Body of pancreas (tissue), 4 donors: ENCODE data around the gene MRPS7. TPM values are rescaled to one million over a fixed set of nuclear protein-coding genes. Genes with fewer than 3 reads are reported as not detected.

Experiments
- ATAC-seq: fragments of 150-250 bp; one replicate; pipeline ENCODE4 v1.9.1; 2016
- DNase-seq, 4 donors: peaks; one replicate each; pipeline ENCODE4 v3.0.0-alpha.2; 2019
- H3K27ac ChIP-seq, 4 donors: fragments of 200-600 bp; sonication (generic); 1 replicate in 3 of 4; 2 replicates in 1 of 4; pipeline versions ENCODE4 v1.5.1 to v1.6.1; 2016 to 2019; ENCODE audit warnings: mild to moderate bottlenecking in 1 of 4, mixed read lengths in 1 of 4, moderate library complexity in 1 of 4
- H3K27me3 ChIP-seq, 2 donors: fragments of 200-600 bp; sonication (generic); one replicate each; pipeline ENCODE4 v1.6.0; 2016; ENCODE audit warnings: mild to moderate bottlenecking in 1 of 2
- H3K36me3 ChIP-seq, 2 donors: fragments of 200-600 bp; sonication (generic); replicated peaks in 1 of 2; 2 replicates each; pipeline ENCODE4 v1.5.1; 2016; ENCODE audit warnings: low read depth in 2 of 2; ENCODE audit not compliant: insufficient read depth in 1 of 2
- H3K4me1 ChIP-seq: fragments of 200-600 bp; sonication (generic); one replicate; pipeline ENCODE4 v1.6.0; 2016
- H3K4me3 ChIP-seq, 2 donors: fragments of 200-600 bp; sonication (generic); 1 replicate in 1 of 2; 2 replicates in 1 of 2; pipeline ENCODE4 v1.5.1; 2016 to 2019
- H3K9me3 ChIP-seq, 3 donors: fragments of 200-600 bp; sonication (generic); 1 replicate in 2 of 3; 2 replicates in 1 of 3; pipeline ENCODE4 v1.5.1; 2016
- POLR2A ChIP-seq, 3 donors: fragments of 450-650 bp; IDR thresholded peaks; one replicate each; pipeline ENCODE4 v1.6.1; 2016; ENCODE audit warnings: antibody characterized with exemption in 3 of 3, mild to moderate bottlenecking in 2 of 3
- WGBS, 2 donors: methylation state at CpG; one replicate each; pipeline ENCODE4 v1.1.5; 2017; 5-methylcytosine and 5-hydroxymethylcytosine counted together
- intact Hi-C: fragments of 100-400 bp; cut with DNase I; formaldehyde crosslinking; loops from one replicate; pipeline ENCODE4 v1.15.1; 2023
- total RNA-seq, 2 donors: library from RNA; depleted of rRNA; stranded (reverse); fragments of >200 nt; gene quantifications; one replicate each; pipeline ENCODE4 v1.1.0, GENCODE V29; 2016
- TF ChIP-seq, protein P1 (sequence below), 7 experiments: fragments of 450-650 bp in 4 of 7; fragments of 200-600 bp in 3 of 7; sonication (generic) in 3 of 7; IDR thresholded peaks; one replicate each; pipeline ENCODE4 v1.5.1; 2016 to 2019; ENCODE audit warnings: antibody characterized with exemption in 7 of 7

Gene MRPS7
- total RNA-seq, 2 donors from 2014 or later = 13.7 to 25.4 TPM

DNA sequence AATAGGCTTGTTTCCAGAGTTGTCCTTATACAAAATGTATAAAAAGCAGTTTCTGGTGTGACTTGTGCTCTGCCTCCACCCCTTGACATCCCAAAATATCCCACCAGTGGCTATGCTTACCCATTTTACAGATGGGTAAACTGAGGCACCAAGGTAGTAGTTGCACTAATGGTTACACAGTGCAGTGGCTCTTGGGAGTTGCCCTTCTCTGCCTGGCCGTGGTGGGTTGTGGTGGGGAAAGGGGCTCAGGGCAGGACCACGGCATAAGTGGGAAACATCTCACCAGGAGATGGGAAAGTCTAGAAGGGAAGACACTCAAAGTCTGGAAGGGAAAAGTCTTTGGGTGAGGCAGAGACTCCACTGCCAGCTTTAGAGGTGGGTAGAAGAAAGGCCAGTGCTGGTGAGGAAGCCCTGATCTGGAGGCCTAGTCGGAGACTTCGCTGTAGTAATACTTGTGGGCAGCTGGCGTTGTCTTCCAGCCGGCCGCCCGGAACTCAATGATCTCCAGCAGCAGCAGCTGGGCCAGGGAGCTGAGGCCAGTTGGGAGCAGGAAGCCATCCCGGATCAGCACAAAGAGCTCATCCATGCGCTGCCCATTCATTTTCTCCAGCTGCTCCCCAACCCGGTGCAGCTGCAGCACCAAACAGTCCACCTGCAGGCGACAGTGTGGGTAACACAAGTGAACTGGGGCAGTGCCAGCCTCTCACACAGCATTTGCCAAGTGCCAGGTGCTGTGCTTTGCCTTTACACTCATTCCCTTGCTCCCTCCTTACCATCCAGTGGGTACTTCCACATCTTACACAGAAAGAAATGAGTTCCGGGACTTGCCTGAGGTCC is 4.9 kb downstream of the MRPS7 start:
- Histone ChIP-seq H3K9me3 (no peaks in the 10 kb centered on the region), H3K4me1 (peaks cover 16% of the 10 kb centered on the region), H3K36me3 (no peaks in the 10 kb centered on the region), H3K27ac (no peak overlapping the region), H3K27me3 (no peaks in the 10 kb centered on the region), H3K4me3 (no peak overlapping the region)
- no peak for ATAC-seq
- intact Hi-C loops = no loop called here
- WGBS, 2 donors = 83 to 86% methylated on average over 10 to 13 of the region's 13 CpGs
- TF ChIP-seq, protein P1, sequence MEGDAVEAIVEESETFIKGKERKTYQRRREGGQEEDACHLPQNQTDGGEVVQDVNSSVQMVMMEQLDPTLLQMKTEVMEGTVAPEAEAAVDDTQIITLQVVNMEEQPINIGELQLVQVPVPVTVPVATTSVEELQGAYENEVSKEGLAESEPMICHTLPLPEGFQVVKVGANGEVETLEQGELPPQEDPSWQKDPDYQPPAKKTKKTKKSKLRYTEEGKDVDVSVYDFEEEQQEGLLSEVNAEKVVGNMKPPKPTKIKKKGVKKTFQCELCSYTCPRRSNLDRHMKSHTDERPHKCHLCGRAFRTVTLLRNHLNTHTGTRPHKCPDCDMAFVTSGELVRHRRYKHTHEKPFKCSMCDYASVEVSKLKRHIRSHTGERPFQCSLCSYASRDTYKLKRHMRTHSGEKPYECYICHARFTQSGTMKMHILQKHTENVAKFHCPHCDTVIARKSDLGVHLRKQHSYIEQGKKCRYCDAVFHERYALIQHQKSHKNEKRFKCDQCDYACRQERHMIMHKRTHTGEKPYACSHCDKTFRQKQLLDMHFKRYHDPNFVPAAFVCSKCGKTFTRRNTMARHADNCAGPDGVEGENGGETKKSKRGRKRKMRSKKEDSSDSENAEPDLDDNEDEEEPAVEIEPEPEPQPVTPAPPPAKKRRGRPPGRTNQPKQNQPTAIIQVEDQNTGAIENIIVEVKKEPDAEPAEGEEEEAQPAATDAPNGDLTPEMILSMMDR (IDR thresholded peaks at IDR 0.05) = no peak
- TF ChIP-seq POLR2A (IDR thresholded peaks at IDR 0.05) = no peak
- no peak for DNase-seq

DNA sequence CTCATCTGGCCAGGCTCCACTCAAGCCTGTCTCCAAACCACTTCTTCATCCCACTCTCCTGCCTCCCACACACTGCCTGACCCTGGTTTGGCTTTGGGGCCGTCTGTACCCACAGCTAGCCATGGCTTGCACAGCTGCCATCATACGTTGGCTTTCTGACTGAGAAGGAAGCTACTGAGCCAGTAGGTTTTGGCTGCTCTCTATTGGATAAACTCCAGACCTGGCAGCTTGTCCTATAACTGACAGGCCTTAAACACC is 5.4 kb downstream of the MRPS7 start:
- H3K27ac ChIP-seq = no peak overlapping the region
- no peaks in the 10 kb centered on the region for H3K36me3 ChIP-seq
- no peak for ATAC-seq

DNA sequence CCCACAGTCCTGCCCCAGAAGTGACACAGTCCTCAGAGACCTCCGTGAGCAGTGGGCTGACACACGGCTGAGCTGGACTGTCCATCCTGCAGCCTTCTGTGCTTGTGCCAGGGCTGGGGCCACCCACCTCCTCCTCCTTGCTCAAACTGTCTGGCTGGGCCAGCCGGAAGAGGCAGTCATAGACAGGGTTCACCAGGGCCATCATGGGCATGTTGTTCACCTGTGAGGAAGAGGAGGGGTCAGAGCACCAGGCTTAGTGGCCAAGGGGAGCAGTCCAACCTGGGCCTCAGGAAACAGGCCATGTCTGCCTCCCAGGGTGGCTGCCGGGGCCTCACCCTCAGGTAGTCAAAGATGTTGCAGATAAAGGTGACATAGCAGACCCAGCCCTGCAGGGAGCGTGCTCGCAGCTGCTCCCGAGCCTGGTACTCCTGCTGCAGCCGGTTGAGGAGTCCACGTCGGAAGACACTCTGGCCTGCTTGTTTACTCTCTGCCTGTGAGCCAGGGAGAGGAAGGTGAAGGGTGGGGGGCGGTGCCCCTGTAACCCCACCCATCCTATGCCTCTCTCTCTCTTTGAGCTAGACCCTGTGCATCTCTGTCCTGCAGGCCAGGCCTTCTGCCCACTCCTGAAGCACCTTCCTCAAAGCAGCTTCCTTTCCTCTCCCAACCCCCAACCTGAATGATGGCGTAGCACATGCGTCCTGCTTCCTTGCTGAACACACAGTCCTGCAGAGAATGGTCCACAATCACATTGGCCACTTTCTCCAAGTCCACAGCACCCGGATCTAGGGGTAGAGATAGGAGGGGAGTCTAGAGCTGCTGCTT is 5.9 kb downstream of the MRPS7 start:
- TF ChIP-seq POLR2A (IDR thresholded peaks at IDR 0.05) = no peak
- TF ChIP-seq, protein P1 (IDR thresholded peaks at IDR 0.05) = no peak
- H3K4me3 ChIP-seq = no peak overlapping the region
- H3K36me3 ChIP-seq = no peaks in the 10 kb centered on the region
- DNase-seq (no peak), ATAC-seq (no peak)
- peaks cover 22% of the 10 kb centered on the region for H3K4me1 ChIP-seq
- H3K9me3 ChIP-seq = no peaks in the 10 kb centered on the region
- intact Hi-C loops = no loop called here
- no peaks in the 10 kb centered on the region for H3K27me3 ChIP-seq
- H3K27ac ChIP-seq = no peak overlapping the region
- WGBS, 2 donors = 60 to 64% methylated on average over 13 to 14 of the region's 14 CpGs

More for the DNA sequence above, 5.4 kb downstream of the MRPS7 start:
- peaks cover 21% of the 10 kb centered on the region for H3K4me1 ChIP-seq
- DNase-seq = peak in 1 of 4 donors; percentile 40
- no peaks in the 10 kb centered on the region for H3K9me3 ChIP-seq
- 45 to 47% methylated on average over 2 of the region's 2 CpGs for WGBS, 2 donors
- no peak overlapping the region for H3K4me3 ChIP-seq
- intact Hi-C loops = no loop called here
- TF ChIP-seq POLR2A (IDR thresholded peaks at IDR 0.05) = peak in 1 of 3 donors; percentile 8
- TF ChIP-seq, protein P1 (IDR thresholded peaks at IDR 0.05) = no peak
- no peaks in the 10 kb centered on the region for H3K27me3 ChIP-seq

DNA sequence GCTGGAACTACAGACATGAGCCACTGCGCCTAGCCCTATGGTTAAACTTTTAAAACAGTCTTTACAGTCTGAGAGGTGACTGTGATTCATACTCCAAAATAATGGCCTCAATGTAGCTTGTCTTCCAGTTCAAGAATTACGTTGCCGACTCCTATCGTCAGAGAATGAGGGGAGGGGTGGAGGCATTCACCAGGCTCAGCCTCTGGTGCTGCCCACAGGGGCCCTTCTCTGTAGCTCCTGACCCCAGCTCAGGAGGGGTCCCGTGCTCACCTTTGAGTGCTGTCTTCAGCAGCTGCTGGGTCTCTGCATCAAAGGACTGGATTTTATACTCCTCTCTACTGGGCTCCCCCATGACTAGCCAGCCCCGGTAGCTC is 8.2 kb downstream of the MRPS7 start:
- Histone ChIP-seq H3K4me1 (peaks cover 26% of the 10 kb centered on the region), H3K9me3 (no peaks in the 10 kb centered on the region), H3K27me3 (no peaks in the 10 kb centered on the region), H3K27ac (peak overlapping the region; percentile 84 to 97 (median 96)), H3K4me3 (peak overlapping the region; percentile 42 to 90), H3K36me3 (no peaks in the 10 kb centered on the region)
- 14 to 33% methylated on average over 3 to 6 of the region's 6 CpGs for WGBS, 2 donors
- intact Hi-C loops = no loop called here
- TF ChIP-seq, protein P1 (IDR thresholded peaks at IDR 0.05) = no peak
- no peak for TF ChIP-seq POLR2A (IDR thresholded peaks at IDR 0.05)
- ATAC-seq (no peak), DNase-seq (no peak)
